Osteocyte (in vitro differentiated cells): Measurements from ENCODE around the gene NFKBIA. TPM values are rescaled to one million over a fixed set of nuclear protein-coding genes. Genes with fewer than 3 reads are reported as not detected.

Experiments used
- DNase-seq: peaks from one replicate; pipeline ENCODE4 v3.0.0; 2021; ENCODE audit warnings: mixed read lengths; ENCODE audit not compliant: unreplicated experiment; ENCODE audit errors: extremely low spot score
- H3K27ac Mint-ChIP-seq: one replicate; pipeline ENCODE4 v1.8.0; 2021; ENCODE audit warnings: mild to moderate bottlenecking, mixed read lengths; ENCODE audit not compliant: unreplicated experiment
- H3K27me3 Mint-ChIP-seq: one replicate; pipeline ENCODE4 v1.8.0; 2021; ENCODE audit warnings: mixed read lengths; ENCODE audit not compliant: unreplicated experiment
- H3K36me3 Mint-ChIP-seq: one replicate; pipeline ENCODE4 v1.8.0; 2021; ENCODE audit warnings: mixed read lengths; ENCODE audit not compliant: unreplicated experiment
- H3K4me1 Mint-ChIP-seq: one replicate; pipeline ENCODE4 v1.8.0; 2021; ENCODE audit warnings: mixed read lengths; ENCODE audit not compliant: unreplicated experiment
- H3K4me3 Mint-ChIP-seq: one replicate; pipeline ENCODE4 v1.8.0; 2021; ENCODE audit warnings: mild to moderate bottlenecking, moderate library complexity, mixed read lengths; ENCODE audit not compliant: unreplicated experiment
- H3K9me3 Mint-ChIP-seq: one replicate; pipeline ENCODE4 v1.8.0; 2021; ENCODE audit warnings: mixed read lengths; ENCODE audit not compliant: unreplicated experiment
- total RNA-seq: library from RNA; stranded (reverse); gene quantifications from 2 replicates; pipeline ENCODE4 v1.2.1, GENCODE V29; 2021
- TF ChIP-seq, protein P1 (sequence below): fragments of 200-600 bp; sonication (generic); IDR thresholded peaks from 2 replicates; pipeline ENCODE4 v1.5.0; 2021; ENCODE audit warnings: antibody characterized with exemption, mild to moderate bottlenecking, moderate library complexity

The NFKBIA gene
- total RNA-seq, 1 donor from 2014 or later = 58.9 TPM

- H3K27ac Mint-ChIP-seq = peak overlapping the region; percentile 71
- no peak for DNase-seq
- TF ChIP-seq, protein P1, sequence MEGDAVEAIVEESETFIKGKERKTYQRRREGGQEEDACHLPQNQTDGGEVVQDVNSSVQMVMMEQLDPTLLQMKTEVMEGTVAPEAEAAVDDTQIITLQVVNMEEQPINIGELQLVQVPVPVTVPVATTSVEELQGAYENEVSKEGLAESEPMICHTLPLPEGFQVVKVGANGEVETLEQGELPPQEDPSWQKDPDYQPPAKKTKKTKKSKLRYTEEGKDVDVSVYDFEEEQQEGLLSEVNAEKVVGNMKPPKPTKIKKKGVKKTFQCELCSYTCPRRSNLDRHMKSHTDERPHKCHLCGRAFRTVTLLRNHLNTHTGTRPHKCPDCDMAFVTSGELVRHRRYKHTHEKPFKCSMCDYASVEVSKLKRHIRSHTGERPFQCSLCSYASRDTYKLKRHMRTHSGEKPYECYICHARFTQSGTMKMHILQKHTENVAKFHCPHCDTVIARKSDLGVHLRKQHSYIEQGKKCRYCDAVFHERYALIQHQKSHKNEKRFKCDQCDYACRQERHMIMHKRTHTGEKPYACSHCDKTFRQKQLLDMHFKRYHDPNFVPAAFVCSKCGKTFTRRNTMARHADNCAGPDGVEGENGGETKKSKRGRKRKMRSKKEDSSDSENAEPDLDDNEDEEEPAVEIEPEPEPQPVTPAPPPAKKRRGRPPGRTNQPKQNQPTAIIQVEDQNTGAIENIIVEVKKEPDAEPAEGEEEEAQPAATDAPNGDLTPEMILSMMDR = no peak
- H3K4me1 Mint-ChIP-seq = peaks cover 48% of the 10 kb centered on the region
- H3K27me3 Mint-ChIP-seq = no peaks in the 10 kb centered on the region
- no peaks in the 10 kb centered on the region for H3K9me3 Mint-ChIP-seq
- peaks cover 31% of the 10 kb centered on the region for H3K36me3 Mint-ChIP-seq
- H3K4me3 Mint-ChIP-seq = peak overlapping the region; percentile 90
Measured at GRCh38 chr14:35405304-35405996, 901 bp upstream of the NFKBIA start.

GRCh38 chr14:35403603-35404448, 723 bp downstream of the NFKBIA start:
- Mint-ChIP-seq H3K27me3 (no peaks in the 10 kb centered on the region), H3K9me3 (no peaks in the 10 kb centered on the region), H3K27ac (peak overlapping the region; percentile 96), H3K36me3 (peaks cover 38% of the 10 kb centered on the region), H3K4me3 (peak overlapping the region; percentile 90), H3K4me1 (peaks cover 56% of the 10 kb centered on the region)
- TF ChIP-seq, protein P1 = no peak
- peak; percentile 98 for DNase-seq

GRCh38 chr14:35403114-35403602, 1.4 kb downstream of the NFKBIA start:
- Mint-ChIP-seq H3K4me1 (peaks cover 63% of the 10 kb centered on the region), H3K27me3 (no peaks in the 10 kb centered on the region), H3K36me3 (peaks cover 38% of the 10 kb centered on the region), H3K9me3 (no peaks in the 10 kb centered on the region), H3K4me3 (peak overlapping the region; percentile 82), H3K27ac (peak overlapping the region; percentile 87)
- TF ChIP-seq, protein P1 = no peak
- DNase-seq = no peak

GRCh38 chr14:35402323-35403113, 2.0 kb downstream of the NFKBIA start:
- H3K4me3 Mint-ChIP-seq = peak overlapping the region; percentile 82
- no peaks in the 10 kb centered on the region for H3K9me3 Mint-ChIP-seq
- peaks cover 38% of the 10 kb centered on the region for H3K36me3 Mint-ChIP-seq
- H3K27me3 Mint-ChIP-seq = no peaks in the 10 kb centered on the region
- no peak for DNase-seq
- TF ChIP-seq, protein P1 = no peak
- peaks cover 68% of the 10 kb centered on the region for H3K4me1 Mint-ChIP-seq
- H3K27ac Mint-ChIP-seq = peak overlapping the region; percentile 87
